Osteoblast (primary cell): ENCODE data around the gene SAPCD2. TPM values are rescaled to one million over a fixed set of nuclear protein-coding genes. Genes with fewer than 3 reads are reported as not detected.

Experiments used
- DNase-seq: peaks from one replicate; pipeline ENCODE4 v3.0.0; 2011; ENCODE audit warnings: low spot score, mixed read lengths; ENCODE audit not compliant: insufficient read length; ENCODE audit errors: missing footprints
- H2AFZ ChIP-seq: 2 replicates; pipeline ENCODE4 v1.6.0; 2011; ENCODE audit warnings: mild to moderate bottlenecking, low read length
- H3K27ac ChIP-seq: 2 replicates; pipeline ENCODE4 v1.5.1; 2011; ENCODE audit warnings: mild to moderate bottlenecking, low read depth, low read length, moderate library complexity
- H3K27me3 ChIP-seq: 2 replicates; pipeline ENCODE4 v1.6.0; 2012; ENCODE audit warnings: mild to moderate bottlenecking, control low read depth, inconsistent platforms, low read length, moderate library complexity; ENCODE audit not compliant: insufficient read depth
- H3K36me3 ChIP-seq: 2 replicates; pipeline ENCODE4 v1.5.1; 2011; ENCODE audit warnings: mild to moderate bottlenecking, low read length, control low read depth, moderate library complexity; ENCODE audit not compliant: insufficient read depth
- H3K4me1 ChIP-seq: 2 replicates; pipeline ENCODE4 v1.5.1; 2011; ENCODE audit warnings: mild to moderate bottlenecking, low read length, control low read depth, moderate library complexity; ENCODE audit not compliant: insufficient read depth
- H3K4me2 ChIP-seq: 2 replicates; pipeline ENCODE4 v1.6.0; 2011; ENCODE audit warnings: mild to moderate bottlenecking, low read length; ENCODE audit not compliant: insufficient read depth
- H3K4me3 ChIP-seq: fragments of 200-600 bp; sonication (generic); 3 replicates; pipeline ENCODE4 v1.5.1; 2012; ENCODE audit warnings: mild to moderate bottlenecking, low read length, inconsistent platforms; ENCODE audit not compliant: insufficient read depth
- H3K79me2 ChIP-seq: 2 replicates; pipeline ENCODE4 v1.6.0; 2012; ENCODE audit warnings: mild to moderate bottlenecking, low read length, control low read depth, inconsistent platforms; ENCODE audit not compliant: insufficient read depth
- H3K9me3 ChIP-seq: 2 replicates; pipeline ENCODE4 v1.5.1; 2011; ENCODE audit warnings: low read depth, low read length, control low read depth
- H4K20me1 ChIP-seq: 2 replicates; pipeline ENCODE4 v1.6.0; 2012; ENCODE audit warnings: mild to moderate bottlenecking, low read length, control low read depth; ENCODE audit not compliant: insufficient read depth
- CTCF ChIP-seq: IDR thresholded peaks from 2 replicates; pipeline ENCODE4 v1.5.1; 2011; ENCODE audit warnings: mild to moderate bottlenecking, low read depth, low read length, moderate library complexity; ENCODE audit errors: extremely low read depth
- total RNA-seq: library from RNA; depleted of rRNA; stranded (reverse); fragments of >200 nt; gene quantifications from 2 replicates; pipeline ENCODE4 v1.2.3, GENCODE V29; 2012

SAPCD2 gene
- total RNA-seq, 1 donor = 1.1 TPM

GRCh38 chr9:137038916-137039315, 31.4 kb downstream of the SAPCD2 start:
- TF ChIP-seq CTCF = no peak
- no peaks in the 10 kb centered on the region for H3K9me3 ChIP-seq
- no peak overlapping the region for H2AFZ ChIP-seq
- H3K4me2 ChIP-seq = no peak overlapping the region
- DNase-seq = no peak
- H3K4me3 ChIP-seq = no peak overlapping the region
- no peaks in the 10 kb centered on the region for H3K27me3 ChIP-seq
- H3K27ac ChIP-seq = no peak overlapping the region
- H3K4me1 ChIP-seq = no peaks in the 10 kb centered on the region
- H3K79me2 ChIP-seq = peaks cover 16% of the 10 kb centered on the region
- H3K36me3 ChIP-seq = peaks cover 5% of the 10 kb centered on the region
- H4K20me1 ChIP-seq = peaks cover 12% of the 10 kb centered on the region

GRCh38 chr9:137037483-137037882, 32.9 kb downstream of the SAPCD2 start:
- Histone ChIP-seq H3K4me1 (no peaks in the 10 kb centered on the region), H3K4me3 (no peak overlapping the region), H2AFZ (no peak overlapping the region), H3K79me2 (peaks cover 4% of the 10 kb centered on the region), H3K27ac (no peak overlapping the region), H4K20me1 (peaks cover 3% of the 10 kb centered on the region), H3K4me2 (no peak overlapping the region), H3K36me3 (peaks cover 5% of the 10 kb centered on the region), H3K27me3 (no peaks in the 10 kb centered on the region), H3K9me3 (no peaks in the 10 kb centered on the region)
- TF ChIP-seq CTCF = no peak
- no peak for DNase-seq

GRCh38 chr9:137037035-137037434, 33.3 kb downstream of the SAPCD2 start:
- H3K27ac ChIP-seq = no peak overlapping the region
- no peak overlapping the region for H3K4me3 ChIP-seq
- TF ChIP-seq CTCF = no peak
- peaks cover 5% of the 10 kb centered on the region for H3K36me3 ChIP-seq
- DNase-seq = no peak
- H3K79me2 ChIP-seq = peaks cover 4% of the 10 kb centered on the region
- no peak overlapping the region for H3K4me2 ChIP-seq
- no peaks in the 10 kb centered on the region for H3K9me3 ChIP-seq
- H3K4me1 ChIP-seq = no peaks in the 10 kb centered on the region
- H3K27me3 ChIP-seq = no peaks in the 10 kb centered on the region
- H4K20me1 ChIP-seq = peaks cover 3% of the 10 kb centered on the region
- no peak overlapping the region for H2AFZ ChIP-seq

- Histone ChIP-seq H4K20me1 (peaks cover 3% of the 10 kb centered on the region), H3K4me1 (no peaks in the 10 kb centered on the region), H3K36me3 (peaks cover 5% of the 10 kb centered on the region), H3K27ac (no peak overlapping the region), H3K79me2 (no peaks in the 10 kb centered on the region), H3K9me3 (no peaks in the 10 kb centered on the region), H3K4me3 (no peak overlapping the region), H2AFZ (no peak overlapping the region), H3K27me3 (no peaks in the 10 kb centered on the region), H3K4me2 (no peak overlapping the region)
- TF ChIP-seq CTCF = no peak
- DNase-seq = no peak
Measured at GRCh38 chr9:137035937-137036336, 34.4 kb downstream of the SAPCD2 start.
